B cell (primary cell): Measurements from ENCODE around the gene KLF3. TPM values are rescaled to one million over a fixed set of nuclear protein-coding genes. Genes with fewer than 3 reads are reported as not detected.

ENCODE experiments used
- ATAC-seq: fragments of 200-7000 bp; cut with Tn5 transposase; one replicate; pipeline ENCODE4 v1.10.0; 2021; ENCODE audit warnings: low read depth, mild to moderate bottlenecking, moderate number of reproducible peaks, moderate library complexity
- CTCF ChIA-PET: fragments of 350-600 bp; sonication (Branson Sonifier 250); formaldehyde crosslinking; loops from one replicate; lab custom pipeline; 2021; ENCODE audit warnings: antibody characterized with exemption, inconsistent platforms; lab: Charles Lee
- POLR2A ChIA-PET: fragments of 350-600 bp; sonication (Branson Sonifier 250); formaldehyde crosslinking; loops from one replicate; lab custom pipeline; 2021; ENCODE audit warnings: antibody characterized with exemption; lab: Charles Lee
- DNase-seq: peaks from one replicate; pipeline ENCODE4 v3.0.0; 2013
- H2AFZ ChIP-seq: 2 replicates; pipeline ENCODE4 v1.6.1; 2012; ENCODE audit warnings: mild to moderate bottlenecking, low read depth, low read length; ENCODE audit not compliant: insufficient read depth, poor library complexity, severe bottlenecking
- H3K27ac ChIP-seq, 2 donors: 1 replicate in 1 of 2; 2 replicates in 1 of 2; pipeline ENCODE4 v1.5.1; 2012 to 2013; ENCODE audit warnings: low read length in 2 of 2, mild to moderate bottlenecking in 2 of 2, moderate library complexity in 1 of 2
- H3K27me3 ChIP-seq, 4 experiments: fragments of 200-600 bp in 1 of 4; sonication (generic) in 1 of 4; replicated peaks in 1 of 4; 1 replicate in 2 of 4; 2 replicates in 2 of 4; pipeline versions ENCODE4 v1.6.1 to v1.7.0; 2013 to 2016; ENCODE audit warnings: low read length in 3 of 4, mild to moderate bottlenecking in 2 of 4, mixed read lengths in 1 of 4, moderate library complexity in 1 of 4; ENCODE audit not compliant: insufficient read depth in 4 of 4, control insufficient read depth in 3 of 4; ENCODE audit errors: control extremely low read depth in 1 of 4
- H3K36me3 ChIP-seq, 2 experiments: replicated peaks in 1 of 2; 1 replicate in 1 of 2; 2 replicates in 1 of 2; pipeline versions ENCODE4 v1.6.1 to v1.7.1; 2013; ENCODE audit warnings: low read length in 1 of 2; ENCODE audit not compliant: insufficient read depth in 2 of 2, control insufficient read depth in 1 of 2; ENCODE audit errors: control extremely low read depth in 1 of 2, extremely low read depth in 1 of 2
- H3K4me1 ChIP-seq, 2 donors: fragments of 200-600 bp in 1 of 2; sonication (generic) in 1 of 2; 1 replicate in 1 of 2; 2 replicates in 1 of 2; pipeline versions ENCODE4 v1.5.1 to v1.6.1; 2013 to 2017; ENCODE audit warnings: low read length in 2 of 2; ENCODE audit not compliant: control insufficient read depth in 2 of 2, insufficient read depth in 2 of 2
- H3K4me2 ChIP-seq: replicated peaks from 2 replicates; pipeline ENCODE3; 2012; ENCODE audit warnings: mild to moderate bottlenecking, low read depth, low read length; ENCODE audit not compliant: poor library complexity, severe bottlenecking
- H3K4me3 ChIP-seq, 5 experiments: fragments of 200-600 bp in 1 of 5; sonication (generic) in 1 of 5; 1 replicate in 3 of 5; 2 replicates in 2 of 5; pipeline versions ENCODE4 v1.5.1 to v1.7.0; 2011 to 2016; ENCODE audit warnings: low read length in 4 of 5, mild to moderate bottlenecking in 4 of 5, low read depth in 2 of 5, control low read depth in 1 of 5, moderate library complexity in 1 of 5; ENCODE audit not compliant: insufficient read depth in 1 of 5; ENCODE audit errors: control extremely low read depth in 1 of 5, extremely low read depth in 1 of 5
- H3K79me2 ChIP-seq: fragments of 200-600 bp; sonication (generic); one replicate; pipeline ENCODE4 v1.6.0; 2016; ENCODE audit warnings: low read length; ENCODE audit not compliant: control insufficient read depth, insufficient read depth
- H3K9ac ChIP-seq: fragments of 200-600 bp; sonication (generic); 2 replicates; pipeline ENCODE4 v1.6.1; 2017; ENCODE audit warnings: mild to moderate bottlenecking, low read length, moderate library complexity
- H3K9me3 ChIP-seq, 3 donors: one replicate each; pipeline versions ENCODE4 v1.6.1 to v1.7.1; 2013; ENCODE audit warnings: low read length in 2 of 3; ENCODE audit not compliant: control insufficient read depth in 2 of 3, insufficient read depth in 1 of 3; ENCODE audit errors: control extremely low read depth in 1 of 3
- H4K20me1 ChIP-seq: 2 replicates; pipeline ENCODE4 v1.6.0; 2012; ENCODE audit warnings: mild to moderate bottlenecking, low read length; ENCODE audit not compliant: insufficient read depth, control insufficient read depth, poor library complexity, severe bottlenecking
- H3K27ac Mint-ChIP-seq: one replicate; pipeline ENCODE4 v1.8.0; 2021; ENCODE audit warnings: mixed read lengths
- H3K27me3 Mint-ChIP-seq: one replicate; pipeline ENCODE4 v1.8.0; 2021; ENCODE audit warnings: mixed read lengths
- H3K4me1 Mint-ChIP-seq: one replicate; pipeline ENCODE4 v1.8.0; 2021; ENCODE audit warnings: mixed read lengths
- H3K4me3 Mint-ChIP-seq: one replicate; pipeline ENCODE4 v1.8.0; 2021; ENCODE audit warnings: mixed read lengths
- H3K9me3 Mint-ChIP-seq: one replicate; pipeline ENCODE4 v1.8.0; 2022; ENCODE audit warnings: mixed read lengths; ENCODE audit not compliant: insufficient read depth
- CTCF ChIP-seq: fragments of 200-600 bp; IDR thresholded peaks from one replicate; pipeline ENCODE4 v1.8.0; 2022; ENCODE audit warnings: antibody characterized with exemption, mild to moderate bottlenecking
- EZH2 ChIP-seq: IDR thresholded peaks from 2 replicates; pipeline ENCODE4 v1.6.1; 2012; ENCODE audit warnings: borderline replicate concordance, low read depth, mild to moderate bottlenecking, moderate library complexity, low read length; ENCODE audit not compliant: insufficient read depth, poor library complexity, severe bottlenecking
- WGBS: methylation state at CpG from one replicate; pipeline ENCODE4 v1.1.5; 2013; ENCODE audit warnings: missing lambda C conversion rate; ENCODE audit not compliant: insufficient coverage; 5-methylcytosine and 5-hydroxymethylcytosine counted together
- intact Hi-C: fragments of 100-400 bp; cut with micrococcal nuclease; formaldehyde crosslinking; loops from one replicate; pipeline ENCODE4 v1.10.0; 2022
- polyA plus RNA-seq: library from polyadenylated mRNA; depleted of rRNA; stranded (reverse); fragments of >200 nt; gene quantifications from 2 replicates; pipeline ENCODE4 v1.2.3, GENCODE V29; 2012
- total RNA-seq, 2 donors: library from RNA; stranded (reverse); fragments of 120-200 nt in 1 of 2; gene quantifications; 1 replicate in 1 of 2; 2 replicates in 1 of 2; pipeline versions ENCODE4 v1.2.3 to v1.2.4, GENCODE V29; 2013 to 2022

Gene KLF3
- total and polyA plus RNA-seq, 2 donors (not counting 1 experiment from before 2014, with no cell fraction given), result 32.9 to 51.9 TPM

- Histone ChIP-seq H3K4me3 (no peak overlapping the region), H3K27ac (no peak overlapping the region), H3K79me2 (peaks cover 10% of the 10 kb centered on the region), H3K4me2 (no peak overlapping the region), H3K4me1 (no peaks in the 10 kb centered on the region), H4K20me1 (peaks cover 48% of the 10 kb centered on the region), H3K9me3 (no peaks in the 10 kb centered on the region), H2AFZ (no peak overlapping the region), H3K27me3 (no peaks in the 10 kb centered on the region), H3K36me3 (peaks cover 11 to 77% of the 10 kb centered on the region in 2 experiments), H3K9ac (no peak overlapping the region)
- intact Hi-C loops, result no loop called here
- TF ChIP-seq CTCF (no peak), EZH2 (no peak)
- Mint-ChIP-seq H3K4me3 (no peak overlapping the region), H3K27ac (no peak overlapping the region), H3K4me1 (no peaks in the 10 kb centered on the region), H3K27me3 (no peaks in the 10 kb centered on the region), H3K9me3 (no peaks in the 10 kb centered on the region)
- ChIA-PET POLR2A (no interaction called here), CTCF (interaction anchor here (0.6 to 2.3 kb wide), 4 partner anchors 17 to 512 kb away, joined by 3 to 11 read pairs (median 5); no protein-coding TSS in a partner anchor)
- DNase-seq, result no peak
- no peak for ATAC-seq
- 76% methylated on average over 2 of the region's 9 CpGs for whole genome bisulfite sequencing
Measured at GRCh38 chr4:38691251-38692008, 27.4 kb downstream of the KLF3 start.

- H3K4me1 Mint-ChIP-seq, result no peaks in the 10 kb centered on the region
- Histone ChIP-seq H2AFZ (no peak overlapping the region), H3K36me3 (peaks cover 15 to 83% of the 10 kb centered on the region in 2 experiments), H3K9me3 (no peaks in the 10 kb centered on the region), H3K4me3 (no peak overlapping the region), H3K79me2 (peaks cover under 1% of the 10 kb centered on the region), H3K9ac (no peak overlapping the region), H3K27ac (no peak overlapping the region), H3K4me1 (no peaks in the 10 kb centered on the region), H4K20me1 (peaks cover 38% of the 10 kb centered on the region), H3K4me2 (no peak overlapping the region), H3K27me3 (no peaks in the 10 kb centered on the region)
- intact Hi-C loops, result no loop called here
- TF ChIP-seq CTCF, result no peak
- TF ChIP-seq EZH2, result no peak
- no peaks in the 10 kb centered on the region for H3K9me3 Mint-ChIP-seq
- ATAC-seq (no peak), DNase-seq (no peak)
- POLR2A ChIA-PET, result no interaction called here
- CTCF ChIA-PET, result interaction anchor here (0.6 to 2.3 kb wide), 4 partner anchors 18 to 513 kb away, joined by 3 to 11 read pairs (median 5); no protein-coding TSS in a partner anchor
- H3K4me3 Mint-ChIP-seq, result no peak overlapping the region
- H3K27me3 Mint-ChIP-seq, result no peaks in the 10 kb centered on the region
- WGBS, result no CpG with 5 or more reads among the region's 4 CpGs
- H3K27ac Mint-ChIP-seq, result no peak overlapping the region
Measured at GRCh38 chr4:38692421-38692820, 28.4 kb downstream of the KLF3 start.
